GM23248 (cell line): ENCODE measurements around the gene DET1.

Source experiments
- EZH2 ChIP-seq: fragments of 200-600 bp; sonication (generic); IDR thresholded peaks from 2 replicates; pipeline ENCODE4 v1.6.1; 2018; ENCODE audit warnings: antibody characterized with exemption, mild to moderate bottlenecking; ENCODE audit not compliant: insufficient read depth, poor library complexity, severe bottlenecking
- EZH2phosphoT487 ChIP-seq: fragments of 200-600 bp; sonication (generic); IDR thresholded peaks from 2 replicates; pipeline ENCODE4 v1.6.1; 2018; ENCODE audit warnings: antibody characterized with exemption, moderate library complexity, mild to moderate bottlenecking, low read depth; ENCODE audit not compliant: insufficient read depth

GRCh38 chr15:88477904-88478303 lies 68.6 kb downstream of the DET1 start:
- TF ChIP-seq EZH2phosphoT487: no peak
- TF ChIP-seq EZH2: no peak
